ENCODE measurements around the gene FHOD3.

- TF ChIP-seq EZH2 (IDR thresholded peaks at IDR 0.05; ENCODE audit: insufficient read depth, low read length): no peak
- no peak for TF ChIP-seq CTCF (IDR thresholded peaks at IDR 0.05; ENCODE audit: insufficient read depth, low read depth, low read length)
Measured at GRCh38 chr18:36539674-36540231, 242.2 kb downstream of the FHOD3 start.
